Neuronal stem cell (in vitro differentiated cells): ENCODE measurements around the gene RDX.

Source experiments
- DNase-seq: peaks from one replicate; pipeline ENCODE4 v3.0.0-alpha.2; 2013; ENCODE audit warnings: low spot score
- H2AFZ ChIP-seq: one replicate; pipeline ENCODE4 v1.6.1; 2013; ENCODE audit warnings: mild to moderate bottlenecking, low read length, inconsistent platforms
- H2AK5ac ChIP-seq: 2 replicates; pipeline ENCODE4 v1.6.1; 2013; ENCODE audit warnings: low read depth, mild to moderate bottlenecking, inconsistent platforms, low read length, moderate library complexity, mixed read lengths
- H2BK120ac ChIP-seq: 2 replicates; pipeline ENCODE4 v1.6.1; 2013; ENCODE audit warnings: low read depth, mild to moderate bottlenecking, inconsistent platforms, low read length, moderate library complexity, mixed read lengths
- H2BK12ac ChIP-seq: one replicate; pipeline ENCODE4 v1.6.1; 2013; ENCODE audit warnings: low read length, inconsistent platforms
- H2BK15ac ChIP-seq: 2 replicates; pipeline ENCODE4 v1.6.1; 2013; ENCODE audit warnings: mild to moderate bottlenecking, low read length, inconsistent platforms, mixed read lengths
- H2BK5ac ChIP-seq: one replicate; pipeline ENCODE4 v1.6.1; 2013; ENCODE audit warnings: inconsistent platforms, mild to moderate bottlenecking, low read length, moderate library complexity
- H3K14ac ChIP-seq: one replicate; pipeline ENCODE4 v1.6.1; 2013; ENCODE audit warnings: low read length, inconsistent platforms
- H3K18ac ChIP-seq: 2 replicates; pipeline ENCODE4 v1.6.1; 2013; ENCODE audit warnings: low read length, inconsistent platforms
- H3K23ac ChIP-seq: 2 replicates; pipeline ENCODE4 v1.6.1; 2013; ENCODE audit warnings: low read depth, mild to moderate bottlenecking, mixed read lengths, low read length, inconsistent platforms; ENCODE audit not compliant: poor library complexity
- H3K27ac ChIP-seq: replicated peaks from 3 replicates; pipeline ENCODE4 v1.5.1; 2013; ENCODE audit warnings: low read length, inconsistent platforms
- H3K27me3 ChIP-seq, 3 experiments: 2 replicates each; pipeline ENCODE4 v1.6.1; 2013; ENCODE audit warnings: low read length in 3 of 3, mild to moderate bottlenecking in 2 of 3, inconsistent platforms in 1 of 3, low read depth in 1 of 3, mixed read lengths in 1 of 3, moderate library complexity in 1 of 3; ENCODE audit not compliant: control insufficient read depth in 3 of 3, insufficient read depth in 3 of 3
- H3K36me3 ChIP-seq, 2 donors: replicated peaks in 1 of 2; 2 replicates each; pipeline ENCODE4 v1.6.1; 2013; ENCODE audit warnings: low read length in 2 of 2; ENCODE audit not compliant: control insufficient read depth in 2 of 2, insufficient read depth in 2 of 2
- H3K4ac ChIP-seq: 2 replicates; pipeline ENCODE4 v1.6.1; 2013; ENCODE audit warnings: inconsistent platforms, mild to moderate bottlenecking, low read length, moderate library complexity
- H3K4me1 ChIP-seq, 2 donors: 1 replicate in 1 of 2; 2 replicates in 1 of 2; pipeline ENCODE4 v1.6.1; 2013; ENCODE audit warnings: low read length in 2 of 2, low read depth in 1 of 2; ENCODE audit not compliant: control insufficient read depth in 2 of 2, insufficient read depth in 1 of 2
- H3K4me2 ChIP-seq: one replicate; pipeline ENCODE4 v1.6.1; 2013; ENCODE audit warnings: mild to moderate bottlenecking, low read length, inconsistent platforms; ENCODE audit not compliant: insufficient read depth, poor library complexity, severe bottlenecking
- H3K4me3 ChIP-seq, 2 donors: 2 replicates each; pipeline ENCODE4 v1.5.1; 2013; ENCODE audit warnings: low read length in 2 of 2, mild to moderate bottlenecking in 2 of 2, inconsistent platforms in 1 of 2, moderate library complexity in 1 of 2
- H3K79me1 ChIP-seq: one replicate; pipeline ENCODE4 v1.6.1; 2013; ENCODE audit warnings: low read depth, mild to moderate bottlenecking, inconsistent platforms, low read length, moderate library complexity
- H3K9ac ChIP-seq: one replicate; pipeline ENCODE4 v1.6.1; 2013; ENCODE audit warnings: mild to moderate bottlenecking, low read depth, low read length, inconsistent platforms; ENCODE audit not compliant: poor library complexity
- H3K9me3 ChIP-seq, 2 donors: replicated peaks in 1 of 2; 2 replicates each; pipeline versions ENCODE3 to v1.6.1; 2013; ENCODE audit warnings: low read length in 2 of 2, mild to moderate bottlenecking in 2 of 2, inconsistent platforms in 1 of 2, low read depth in 1 of 2, mixed read lengths in 1 of 2, moderate library complexity in 1 of 2; ENCODE audit not compliant: control insufficient read depth in 2 of 2, insufficient read depth in 1 of 2
- H4K8ac ChIP-seq: one replicate; pipeline ENCODE4 v1.6.1; 2013; ENCODE audit warnings: low read depth, mild to moderate bottlenecking, inconsistent platforms, low read length, moderate library complexity
- H4K91ac ChIP-seq: one replicate; pipeline ENCODE4 v1.6.1; 2013; ENCODE audit warnings: low read length, low read depth, mild to moderate bottlenecking, inconsistent platforms; ENCODE audit not compliant: poor library complexity
- WGBS, 2 donors: extraction: QIAGEN DNeasy Blood & Tissue Kit; methylation state at CpG; one replicate each; pipeline ENCODE4 v1.1.7; 2013; ENCODE audit warnings: missing lambda C conversion rate in 2 of 2, mixed read lengths in 1 of 2; ENCODE audit not compliant: insufficient read length in 2 of 2, insufficient replicate concordance in 1 of 2; ENCODE audit errors: extremely low coverage in 2 of 2; 5-methylcytosine and 5-hydroxymethylcytosine counted together

The RDX gene

GRCh38 chr11:110174645-110175310 is 121.6 kb downstream of the RDX start:
- no peaks in the 10 kb centered on the region for H3K79me1 ChIP-seq

GRCh38 chr11:110173811-110174644 is 122.4 kb downstream of the RDX start:
- Histone ChIP-seq H2BK120ac (no peak overlapping the region), H3K14ac (no peak overlapping the region), H3K27me3 (no peaks in the 10 kb centered on the region), H2AK5ac (no peak overlapping the region), H3K9ac (no peak overlapping the region), H3K4me3 (no peak overlapping the region), H3K4ac (no peak overlapping the region), H2BK15ac (no peak overlapping the region), H4K8ac (no peak overlapping the region), H3K4me1 (peaks cover 4 to 15% of the 10 kb centered on the region in 2 donors), H3K27ac (no peak overlapping the region), H3K4me2 (no peak overlapping the region), H2AFZ (no peak overlapping the region), H3K9me3 (no peaks in the 10 kb centered on the region), H3K23ac (no peak overlapping the region), H2BK5ac (no peak overlapping the region), H3K79me1 (no peaks in the 10 kb centered on the region), H2BK12ac (no peak overlapping the region), H4K91ac (no peak overlapping the region), H3K36me3 (peaks cover 0 to 9% of the 10 kb centered on the region in 2 donors), H3K18ac (no peak overlapping the region)
- WGBS, 2 donors = no CpG with 5 or more reads among the region's 14 CpGs
- DNase-seq = peak; percentile 67

More at GRCh38 chr11:110174645-110175310, 121.6 kb downstream of the RDX start:
- DNase-seq = no peak
- Histone ChIP-seq H3K18ac (no peak overlapping the region), H2AK5ac (no peak overlapping the region), H2BK12ac (no peak overlapping the region), H3K23ac (no peak overlapping the region), H3K27me3 (no peaks in the 10 kb centered on the region), H3K4me2 (no peak overlapping the region), H3K4ac (no peak overlapping the region), H3K27ac (no peak overlapping the region), H3K4me1 (peaks cover 4 to 15% of the 10 kb centered on the region in 2 donors), H2BK15ac (no peak overlapping the region), H4K91ac (no peak overlapping the region), H3K9ac (no peak overlapping the region), H2BK120ac (no peak overlapping the region), H2AFZ (no peak overlapping the region), H3K14ac (no peak overlapping the region), H3K36me3 (peaks cover 0 to 2% of the 10 kb centered on the region in 2 donors), H4K8ac (no peak overlapping the region), H3K9me3 (no peaks in the 10 kb centered on the region), H3K4me3 (no peak overlapping the region), H2BK5ac (no peak overlapping the region)
- no CpG with 5 or more reads among the region's 6 CpGs for WGBS, 2 donors

GRCh38 chr11:110172468-110173065 is 123.8 kb downstream of the RDX start:
- Histone ChIP-seq H2BK12ac (no peak overlapping the region), H4K91ac (no peak overlapping the region), H2BK5ac (no peak overlapping the region), H3K4me2 (no peak overlapping the region), H2AFZ (no peak overlapping the region), H3K36me3 (peaks cover 1 to 23% of the 10 kb centered on the region in 2 donors), H3K4ac (no peak overlapping the region), H3K4me1 (peaks cover 4 to 15% of the 10 kb centered on the region in 2 donors), H4K8ac (no peak overlapping the region), H2AK5ac (no peak overlapping the region), H2BK120ac (no peak overlapping the region), H3K79me1 (no peaks in the 10 kb centered on the region), H3K9me3 (no peaks in the 10 kb centered on the region), H3K14ac (no peak overlapping the region), H3K27me3 (no peaks in the 10 kb centered on the region), H3K27ac (no peak overlapping the region), H3K4me3 (no peak overlapping the region), H2BK15ac (no peak overlapping the region), H3K9ac (no peak overlapping the region), H3K18ac (no peak overlapping the region), H3K23ac (no peak overlapping the region)
- no CpG with 5 or more reads among the region's 11 CpGs for WGBS, 2 donors
- DNase-seq = no peak

- no peak overlapping the region for H3K4me3 ChIP-seq
- H2BK120ac ChIP-seq = no peak overlapping the region
- no peaks in the 10 kb centered on the region for H3K9me3 ChIP-seq
- DNase-seq = no peak
- no peak overlapping the region for H4K8ac ChIP-seq
- H2BK15ac ChIP-seq = no peak overlapping the region
- peaks cover 11 to 51% of the 10 kb centered on the region in 2 donors for H3K36me3 ChIP-seq
- WGBS, 2 donors = no CpG with 5 or more reads among the region's 2 CpGs
- H3K23ac ChIP-seq = no peak overlapping the region
- H3K4ac ChIP-seq = no peak overlapping the region
- no peak overlapping the region for H3K14ac ChIP-seq
- H2BK5ac ChIP-seq = no peak overlapping the region
- H3K79me1 ChIP-seq = no peaks in the 10 kb centered on the region
- H2AFZ ChIP-seq = no peak overlapping the region
- peaks cover 4 to 9% of the 10 kb centered on the region in 2 donors for H3K4me1 ChIP-seq
- H3K4me2 ChIP-seq = no peak overlapping the region
- no peak overlapping the region for H2BK12ac ChIP-seq
- H4K91ac ChIP-seq = no peak overlapping the region
- no peaks in the 10 kb centered on the region for H3K27me3 ChIP-seq
- H2AK5ac ChIP-seq = no peak overlapping the region
- H3K27ac ChIP-seq = no peak overlapping the region
- H3K9ac ChIP-seq = no peak overlapping the region
- H3K18ac ChIP-seq = no peak overlapping the region
These were observed 126.7 kb downstream of the RDX start for GRCh38 chr11:110169738-110170137.
